Measurements from ENCODE around the gene PCCB. TPM values are rescaled to one million over a fixed set of nuclear protein-coding genes. Genes with fewer than 3 reads are reported as not detected.

PCCB gene
- total and polyA plus RNA-seq, 2 donors (not counting 3 experiments of a cell fraction or from before 2014, with no cell fraction given) = 28.6 to 36.5 TPM

DNA sequence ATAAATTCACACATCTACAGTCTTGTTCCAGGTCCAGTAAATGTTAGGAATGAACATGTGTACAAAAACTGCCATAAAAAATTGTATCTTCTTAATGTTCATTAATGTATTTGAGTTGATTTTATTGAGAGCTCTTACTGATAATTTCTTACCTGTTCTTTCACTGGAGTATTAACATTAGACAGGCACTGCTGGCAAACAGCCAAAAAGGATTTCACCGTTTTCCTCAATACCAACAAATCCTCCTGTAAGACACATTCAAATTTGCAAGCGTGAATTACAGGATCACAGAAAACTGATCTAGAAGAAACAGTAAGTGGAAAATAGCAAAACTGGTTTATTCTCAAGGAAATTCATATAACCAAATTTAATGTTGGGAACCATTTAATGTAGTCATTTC is 127.4 kb downstream of the PCCB start:
- Histone ChIP-seq H3K27me3 (ENCODE audit: control insufficient read depth in 2 of 2, insufficient read depth in 2 of 2, low read length in 2 of 2) (no peaks in the 10 kb centered on the region), H3K4me3 (replicated peaks in 1 of 3; ENCODE audit: insufficient read depth in 1 of 3, low read depth in 1 of 3, low read length in 3 of 3) (no peak overlapping the region), H3K9me1 (replicated peaks; ENCODE audit: control insufficient read depth, extremely low read depth, insufficient read depth, low read length) (no peaks in the 10 kb centered on the region), H3K9ac (replicated peaks; ENCODE audit: extremely low read depth, insufficient read depth, low read length) (no peak overlapping the region), H3K27ac (ENCODE audit: insufficient read depth, low read depth, low read length) (no peak overlapping the region), H3K4me1 (ENCODE audit: control insufficient read depth, extremely low read depth, insufficient read depth, low read length) (no peaks in the 10 kb centered on the region), H4K20me1 (replicated peaks; ENCODE audit: control insufficient read depth, extremely low read depth, insufficient read depth, low read length) (no peaks in the 10 kb centered on the region), H3K4me2 (ENCODE audit: insufficient read depth, low read length) (no peak overlapping the region), H2AFZ (ENCODE audit: low read depth, low read length) (no peak overlapping the region), H3K9me3 (replicated peaks; ENCODE audit: control insufficient read depth, insufficient read depth, low read length) (no peaks in the 10 kb centered on the region), H3K36me3 (ENCODE audit: control insufficient read depth in 2 of 2, extremely low read depth in 1 of 2, insufficient read depth in 2 of 2, low read length in 2 of 2) (no peaks in the 10 kb centered on the region), H3K79me2 (ENCODE audit: control insufficient read depth, insufficient read depth, low read length) (no peaks in the 10 kb centered on the region)
- DNase-seq (ENCODE audit: low read depth, low spot score) (no peak), FAIRE-seq (no peak)
- POLR2A ChIA-PET = no interaction called here
- TF ChIP-seq JUN (IDR thresholded peaks at IDR 0.05; ENCODE audit: borderline replicate concordance, insufficient read depth, insufficient read length, low read depth) (no peak), POLR2A (IDR thresholded peaks at IDR 0.05; ENCODE audit: low read depth, low read length) (no peak), FOS (IDR thresholded peaks at IDR 0.05; ENCODE audit: borderline replicate concordance, insufficient read depth, low read length) (no peak), EZH2 (IDR thresholded peaks at IDR 0.05; ENCODE audit: borderline replicate concordance, low read depth, low read length, severe bottlenecking) (no peak)
- CTCF ChIA-PET = interaction anchor here (0.8 to 1.8 kb wide), 4 partner anchors 11 to 37 kb away, joined by 3 to 5 read pairs (median 4); no protein-coding TSS in a partner anchor
- no TSS peak for BruUV-seq (replicated peaks)
- dilution Hi-C loops (cut with MboI; ENCODE audit: extremely low pct_ligation_motif_present, low sequenced_read_pairs) (no loop called here), intact Hi-C loops (cut with micrococcal nuclease) (no loop called here)

DNA sequence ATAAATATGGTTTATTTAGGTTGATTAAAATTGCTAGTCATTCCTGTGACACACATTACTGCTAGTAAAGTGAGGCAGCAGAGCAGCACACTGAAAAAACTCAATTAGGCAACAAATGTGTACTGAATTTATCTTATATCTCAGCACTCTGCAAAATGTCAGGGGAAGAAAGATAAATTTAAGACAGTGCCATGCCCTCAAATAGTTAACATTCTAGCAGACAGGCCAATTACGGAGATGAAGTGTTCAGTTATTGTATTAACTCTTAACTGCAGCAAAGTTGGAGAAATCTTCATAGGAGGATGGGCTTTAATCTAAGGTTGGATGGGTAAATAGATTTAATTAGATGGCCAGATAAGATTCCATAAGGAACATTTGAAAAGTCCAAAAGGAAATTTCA is 127.9 kb downstream of the PCCB start:
- POLR2A ChIA-PET = no interaction called here
- dilution Hi-C loops (cut with MboI; ENCODE audit: extremely low pct_ligation_motif_present, low sequenced_read_pairs) (no loop called here), intact Hi-C loops (cut with micrococcal nuclease) (no loop called here)
- Histone ChIP-seq H3K9me1 (replicated peaks; ENCODE audit: control insufficient read depth, extremely low read depth, insufficient read depth, low read length) (no peaks in the 10 kb centered on the region), H3K36me3 (ENCODE audit: control insufficient read depth in 2 of 2, extremely low read depth in 1 of 2, insufficient read depth in 2 of 2, low read length in 2 of 2) (no peaks in the 10 kb centered on the region), H3K9me3 (replicated peaks; ENCODE audit: control insufficient read depth, insufficient read depth, low read length) (no peaks in the 10 kb centered on the region), H3K79me2 (ENCODE audit: control insufficient read depth, insufficient read depth, low read length) (no peaks in the 10 kb centered on the region), H3K4me2 (ENCODE audit: insufficient read depth, low read length) (no peak overlapping the region), H3K9ac (replicated peaks; ENCODE audit: extremely low read depth, insufficient read depth, low read length) (no peak overlapping the region), H3K27me3 (ENCODE audit: control insufficient read depth in 2 of 2, insufficient read depth in 2 of 2, low read length in 2 of 2) (no peaks in the 10 kb centered on the region), H4K20me1 (replicated peaks; ENCODE audit: control insufficient read depth, extremely low read depth, insufficient read depth, low read length) (no peaks in the 10 kb centered on the region), H2AFZ (ENCODE audit: low read depth, low read length) (no peak overlapping the region), H3K27ac (ENCODE audit: insufficient read depth, low read depth, low read length) (no peak overlapping the region), H3K4me3 (replicated peaks in 1 of 3; ENCODE audit: insufficient read depth in 1 of 3, low read depth in 1 of 3, low read length in 3 of 3) (no peak overlapping the region), H3K4me1 (ENCODE audit: control insufficient read depth, extremely low read depth, insufficient read depth, low read length) (no peaks in the 10 kb centered on the region)
- BruUV-seq (replicated peaks) = no TSS peak
- FAIRE-seq = no peak
- no peak for TF ChIP-seq GATA2 (IDR thresholded peaks at IDR 0.05; ENCODE audit: insufficient read depth, insufficient read length, low read depth, low read length)
- no peak for DNase-seq (ENCODE audit: low read depth, low spot score)
- CTCF ChIA-PET = interaction anchor here (0.8 to 1.8 kb wide), 4 partner anchors 12 to 37 kb away, joined by 3 to 7 read pairs (median 4); no protein-coding TSS in a partner anchor

Other genes with a start within 250 kb of the PCCB start
- 21.9 and 23.7 TPM in 2 replicates for gene MSL2, start 54.0 kb upstream of the PCCB start, total RNA-seq
- 4.3 and 6.7 TPM in 2 replicates for gene MSL2, start 54.0 kb upstream of the PCCB start, polyA plus RNA-seq

All from endothelial cell of umbilical vein (primary cell).